Hepatocyte (in vitro differentiated cells): ENCODE results near the gene SLC35C1.

Experiments
- CTCF ChIP-seq: fragments of 200-600 bp; sonication (generic); IDR thresholded peaks from 2 replicates; pipeline ENCODE4 v1.5.1; 2016; ENCODE audit warnings: antibody characterized with exemption, mild to moderate bottlenecking; ENCODE audit not compliant: poor library complexity
- EZH2 ChIP-seq: fragments of 200-600 bp; sonication (generic); IDR thresholded peaks from 2 replicates; pipeline ENCODE4 v1.6.1; 2016; ENCODE audit warnings: antibody characterized with exemption, mild to moderate bottlenecking, borderline replicate concordance

GRCh38 chr11:45761659-45762058 lies 43.3 kb upstream of the SLC35C1 start:
- TF ChIP-seq CTCF, result no peak
- TF ChIP-seq EZH2, result no peak
